Measurements from ENCODE around the gene NBAS. TPM values are rescaled to one million over a fixed set of nuclear protein-coding genes. Genes with fewer than 3 reads are reported as not detected.

Gene NBAS
- total and polyA plus RNA-seq, 9 of the 15 experiments (the other 6 are each of a cell fraction or from before 2014, with no cell fraction given): 15.3 to 94.4 (median 69.9) TPM

GRCh38 chr2:15299904-15300520 is 261.1 kb downstream of the NBAS start (continued):
- no peak for TF ChIP-seq ZNF507 (tag; conservative IDR thresholded peaks at IDR 0.05)
- TF ChIP-seq CEBPZ (IDR thresholded peaks at IDR 0.05; ENCODE audit: borderline replicate concordance, low read depth, low read length): no peak
- TF ChIP-seq HOMEZ (CRISPR knock-in tag; IDR thresholded peaks at IDR 0.05): no peak
- no peak for TF ChIP-seq MCM2 (IDR thresholded peaks at IDR 0.05; ENCODE audit: low read depth)
- TF ChIP-seq, protein P1, sequence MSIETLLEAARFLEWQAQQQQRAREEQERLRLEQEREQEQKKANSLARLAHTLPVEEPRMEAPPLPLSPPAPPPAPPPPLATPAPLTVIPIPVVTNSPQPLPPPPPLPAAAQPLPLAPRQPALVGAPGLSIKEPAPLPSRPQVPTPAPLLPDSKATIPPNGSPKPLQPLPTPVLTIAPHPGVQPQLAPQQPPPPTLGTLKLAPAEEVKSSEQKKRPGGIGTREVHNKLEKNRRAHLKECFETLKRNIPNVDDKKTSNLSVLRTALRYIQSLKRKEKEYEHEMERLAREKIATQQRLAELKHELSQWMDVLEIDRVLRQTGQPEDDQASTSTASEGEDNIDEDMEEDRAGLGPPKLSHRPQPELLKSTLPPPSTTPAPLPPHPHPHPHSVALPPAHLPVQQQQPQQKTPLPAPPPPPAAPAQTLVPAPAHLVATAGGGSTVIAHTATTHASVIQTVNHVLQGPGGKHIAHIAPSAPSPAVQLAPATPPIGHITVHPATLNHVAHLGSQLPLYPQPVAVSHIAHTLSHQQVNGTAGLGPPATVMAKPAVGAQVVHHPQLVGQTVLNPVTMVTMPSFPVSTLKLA (conservative IDR thresholded peaks at IDR 0.05): no peak
- TF ChIP-seq, protein P2, sequence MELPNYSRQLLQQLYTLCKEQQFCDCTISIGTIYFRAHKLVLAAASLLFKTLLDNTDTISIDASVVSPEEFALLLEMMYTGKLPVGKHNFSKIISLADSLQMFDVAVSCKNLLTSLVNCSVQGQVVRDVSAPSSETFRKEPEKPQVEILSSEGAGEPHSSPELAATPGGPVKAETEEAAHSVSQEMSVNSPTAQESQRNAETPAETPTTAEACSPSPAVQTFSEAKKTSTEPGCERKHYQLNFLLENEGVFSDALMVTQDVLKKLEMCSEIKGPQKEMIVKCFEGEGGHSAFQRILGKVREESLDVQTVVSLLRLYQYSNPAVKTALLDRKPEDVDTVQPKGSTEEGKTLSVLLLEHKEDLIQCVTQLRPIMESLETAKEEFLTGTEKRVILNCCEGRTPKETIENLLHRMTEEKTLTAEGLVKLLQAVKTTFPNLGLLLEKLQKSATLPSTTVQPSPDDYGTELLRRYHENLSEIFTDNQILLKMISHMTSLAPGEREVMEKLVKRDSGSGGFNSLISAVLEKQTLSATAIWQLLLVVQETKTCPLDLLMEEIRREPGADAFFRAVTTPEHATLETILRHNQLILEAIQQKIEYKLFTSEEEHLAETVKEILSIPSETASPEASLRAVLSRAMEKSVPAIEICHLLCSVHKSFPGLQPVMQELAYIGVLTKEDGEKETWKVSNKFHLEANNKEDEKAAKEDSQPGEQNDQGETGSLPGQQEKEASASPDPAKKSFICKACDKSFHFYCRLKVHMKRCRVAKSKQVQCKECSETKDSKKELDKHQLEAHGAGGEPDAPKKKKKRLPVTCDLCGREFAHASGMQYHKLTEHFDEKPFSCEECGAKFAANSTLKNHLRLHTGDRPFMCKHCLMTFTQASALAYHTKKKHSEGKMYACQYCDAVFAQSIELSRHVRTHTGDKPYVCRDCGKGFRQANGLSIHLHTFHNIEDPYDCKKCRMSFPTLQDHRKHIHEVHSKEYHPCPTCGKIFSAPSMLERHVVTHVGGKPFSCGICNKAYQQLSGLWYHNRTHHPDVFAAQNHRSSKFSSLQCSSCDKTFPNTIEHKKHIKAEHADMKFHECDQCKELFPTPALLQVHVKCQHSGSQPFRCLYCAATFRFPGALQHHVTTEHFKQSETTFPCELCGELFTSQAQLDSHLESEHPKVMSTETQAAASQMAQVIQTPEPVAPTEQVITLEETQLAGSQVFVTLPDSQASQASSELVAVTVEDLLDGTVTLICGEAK (IDR thresholded peaks at IDR 0.05): no peak
- TF ChIP-seq, protein P2 (CRISPR knock-in tag; IDR thresholded peaks at IDR 0.05): no peak
- no peak for TF ChIP-seq CBX5 (IDR thresholded peaks at IDR 0.05; ENCODE audit: borderline replicate concordance, low read depth)

All from K562 (cell line).